Mesendoderm (in vitro differentiated cells): ENCODE results near the gene TIMP1.

Experiments
- DNase-seq: peaks from one replicate; pipeline ENCODE4 v3.0.0; 2013
- H2AK5ac ChIP-seq: 2 replicates; pipeline ENCODE4 v1.6.1; 2013; ENCODE audit warnings: low read length, inconsistent platforms
- H2BK120ac ChIP-seq: 2 replicates; pipeline ENCODE4 v1.6.1; 2013; ENCODE audit warnings: low read depth, mild to moderate bottlenecking, low read length, moderate library complexity, mixed read lengths
- H2BK15ac ChIP-seq: replicated peaks from 2 replicates; pipeline ENCODE4 v1.6.1; 2013; ENCODE audit warnings: low read depth, mild to moderate bottlenecking, moderate library complexity
- H2BK5ac ChIP-seq: 2 replicates; pipeline ENCODE4 v1.6.1; 2013; ENCODE audit warnings: low read length, inconsistent platforms
- H3K18ac ChIP-seq: 2 replicates; pipeline ENCODE4 v1.6.1; 2013; ENCODE audit warnings: mild to moderate bottlenecking, low read length, mixed read lengths
- H3K23ac ChIP-seq: one replicate; pipeline ENCODE4 v1.6.1; 2013; ENCODE audit warnings: low read length
- H3K27ac ChIP-seq: 2 replicates; pipeline ENCODE4 v1.5.1; 2013; ENCODE audit warnings: low read depth, mild to moderate bottlenecking, inconsistent platforms, low read length, moderate library complexity
- H3K27me3 ChIP-seq: 2 replicates; pipeline ENCODE4 v1.6.1; 2013; ENCODE audit warnings: low read length, control low read depth, mild to moderate bottlenecking, inconsistent platforms; ENCODE audit not compliant: insufficient read depth, poor library complexity
- H3K36me3 ChIP-seq: 2 replicates; pipeline ENCODE4 v1.6.1; 2013; ENCODE audit warnings: low read length, inconsistent platforms; ENCODE audit not compliant: control insufficient read depth, insufficient read depth
- H3K4ac ChIP-seq: one replicate; pipeline ENCODE4 v1.6.1; 2013; ENCODE audit warnings: low read depth, mild to moderate bottlenecking, low read length, moderate library complexity
- H3K4me1 ChIP-seq: 2 replicates; pipeline ENCODE4 v1.6.1; 2013; ENCODE audit warnings: low read depth, low read length, inconsistent platforms; ENCODE audit not compliant: control insufficient read depth
- H3K4me2 ChIP-seq: 2 replicates; pipeline ENCODE4 v1.6.1; 2013; ENCODE audit warnings: low read length
- H3K4me3 ChIP-seq: 2 replicates; pipeline ENCODE4 v1.5.1; 2013; ENCODE audit warnings: mild to moderate bottlenecking, low read length
- H3K56ac ChIP-seq: one replicate; pipeline ENCODE4 v1.6.1; 2013; ENCODE audit warnings: low read length
- H3K79me1 ChIP-seq: 2 replicates; pipeline ENCODE4 v1.6.1; 2013; ENCODE audit warnings: low read length, inconsistent platforms
- H3K79me2 ChIP-seq: 2 replicates; pipeline ENCODE4 v1.6.1; 2013; ENCODE audit warnings: mild to moderate bottlenecking, low read length; ENCODE audit not compliant: control insufficient read depth, insufficient read depth
- H3K9ac ChIP-seq: 2 replicates; pipeline ENCODE4 v1.6.1; 2013; ENCODE audit warnings: low read length, inconsistent platforms
- H4K5ac ChIP-seq: one replicate; pipeline ENCODE4 v1.6.1; 2013; ENCODE audit warnings: low read length
- H4K8ac ChIP-seq: one replicate; pipeline ENCODE4 v1.6.1; 2013; ENCODE audit warnings: low read depth, mild to moderate bottlenecking, control low read depth, low read length, moderate library complexity
- WGBS: extraction: QIAGEN DNeasy Blood & Tissue Kit; methylation state at CpG from one replicate; pipeline ENCODE4 v1.1.7; 2013; ENCODE audit warnings: low lambda C conversion rate, missing lambda C conversion rate; ENCODE audit not compliant: insufficient coverage; ENCODE audit errors: extremely low coverage; 5-methylcytosine and 5-hydroxymethylcytosine counted together

The TIMP1 gene

DNA sequence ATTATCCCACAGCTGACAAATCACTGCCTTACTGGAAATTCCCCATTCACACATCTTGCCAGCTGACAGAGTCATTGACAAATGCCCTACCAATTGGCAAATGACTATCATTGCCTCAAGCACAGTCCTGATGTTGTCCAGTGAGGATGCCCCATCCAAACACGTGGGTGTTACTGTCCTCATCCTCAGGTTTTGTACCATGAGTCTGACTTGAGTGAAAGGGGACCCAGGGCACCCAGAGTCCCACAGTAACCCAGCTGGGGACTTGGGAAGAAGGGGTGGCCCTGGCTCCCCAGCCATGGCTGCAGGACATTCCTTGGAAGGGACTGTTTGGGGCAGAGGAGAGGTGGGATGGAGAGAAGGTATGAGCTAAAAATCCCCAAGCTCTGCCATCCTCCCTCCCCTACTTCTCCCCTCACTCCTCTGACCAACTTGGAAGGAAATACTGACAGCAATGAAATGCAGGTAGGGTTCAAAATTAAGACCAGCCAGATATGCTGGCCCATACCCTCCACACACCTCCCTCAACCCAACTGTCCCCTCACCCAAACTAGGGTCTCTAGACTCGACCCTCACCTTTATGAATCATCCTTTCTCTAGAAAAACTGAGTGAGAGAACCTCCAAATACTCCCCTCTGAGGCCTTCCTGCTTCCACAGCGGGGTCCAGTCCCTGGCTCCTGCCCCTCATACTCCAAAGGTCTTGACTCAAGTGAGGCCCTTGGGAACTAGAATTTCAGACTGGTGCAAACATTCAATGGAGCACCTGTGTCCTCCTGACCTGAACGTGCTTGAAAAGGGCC lies 5.1 kb downstream of the TIMP1 start:
- no peaks in the 10 kb centered on the region for H3K4me1 ChIP-seq

GRCh38 chrX:47587906-47588735 lies 5.9 kb downstream of the TIMP1 start:
- H2BK5ac ChIP-seq, result no peak overlapping the region
- H2AK5ac ChIP-seq, result no peak overlapping the region
- DNase-seq, result no peak
- no peaks in the 10 kb centered on the region for H3K4me1 ChIP-seq
- no peaks in the 10 kb centered on the region for H3K27me3 ChIP-seq
- H3K56ac ChIP-seq, result no peak overlapping the region
- H3K27ac ChIP-seq, result no peak overlapping the region
- H3K4ac ChIP-seq, result no peak overlapping the region
- no peak overlapping the region for H4K5ac ChIP-seq
- H3K4me2 ChIP-seq, result no peak overlapping the region
- H3K4me3 ChIP-seq, result no peak overlapping the region
- H2BK15ac ChIP-seq, result no peak overlapping the region
- no CpG with 5 or more reads among the region's 16 CpGs for WGBS
- H2BK120ac ChIP-seq, result no peak overlapping the region
- H3K36me3 ChIP-seq, result no peaks in the 10 kb centered on the region
- no peaks in the 10 kb centered on the region for H3K79me2 ChIP-seq
- H4K8ac ChIP-seq, result no peak overlapping the region
- H3K18ac ChIP-seq, result no peak overlapping the region
- no peak overlapping the region for H3K23ac ChIP-seq
- no peaks in the 10 kb centered on the region for H3K79me1 ChIP-seq
- H3K9ac ChIP-seq, result no peak overlapping the region

More for the DNA sequence above, 5.1 kb downstream of the TIMP1 start:
- no peak overlapping the region for H3K4me3 ChIP-seq
- no peak overlapping the region for H4K8ac ChIP-seq
- no peak overlapping the region for H2BK15ac ChIP-seq
- no peak overlapping the region for H2BK5ac ChIP-seq
- H3K4me2 ChIP-seq, result no peak overlapping the region
- no peak overlapping the region for H3K9ac ChIP-seq
- H3K18ac ChIP-seq, result no peak overlapping the region
- H3K27me3 ChIP-seq, result no peaks in the 10 kb centered on the region
- H3K56ac ChIP-seq, result no peak overlapping the region
- H3K4ac ChIP-seq, result no peak overlapping the region
- no peaks in the 10 kb centered on the region for H3K79me1 ChIP-seq
- no peak overlapping the region for H2AK5ac ChIP-seq
- no peak overlapping the region for H3K27ac ChIP-seq
- H3K23ac ChIP-seq, result no peak overlapping the region
- no peak for DNase-seq
- no CpG with 5 or more reads among the region's 4 CpGs for WGBS
- H4K5ac ChIP-seq, result no peak overlapping the region
- no peaks in the 10 kb centered on the region for H3K36me3 ChIP-seq
- H3K79me2 ChIP-seq, result no peaks in the 10 kb centered on the region
- H2BK120ac ChIP-seq, result no peak overlapping the region

GRCh38 chrX:47590984-47591383 lies 8.7 kb downstream of the TIMP1 start:
- H3K4me2 ChIP-seq, result no peak overlapping the region
- no peak overlapping the region for H3K56ac ChIP-seq
- H4K5ac ChIP-seq, result no peak overlapping the region
- H3K4me3 ChIP-seq, result no peak overlapping the region
- H3K4ac ChIP-seq, result no peak overlapping the region
- no peak overlapping the region for H2BK5ac ChIP-seq
- no peak overlapping the region for H3K9ac ChIP-seq
- no peak overlapping the region for H3K27ac ChIP-seq
- no peak overlapping the region for H2BK120ac ChIP-seq
- no peak overlapping the region for H3K18ac ChIP-seq
- no peaks in the 10 kb centered on the region for H3K27me3 ChIP-seq
- no peak overlapping the region for H2BK15ac ChIP-seq
- no peaks in the 10 kb centered on the region for H3K79me1 ChIP-seq
- no peaks in the 10 kb centered on the region for H3K4me1 ChIP-seq
- DNase-seq, result no peak
- WGBS, result no CpG with 5 or more reads among the region's 5 CpGs
- no peak overlapping the region for H4K8ac ChIP-seq
- no peaks in the 10 kb centered on the region for H3K79me2 ChIP-seq
- no peaks in the 10 kb centered on the region for H3K36me3 ChIP-seq
- H3K23ac ChIP-seq, result no peak overlapping the region
- no peak overlapping the region for H2AK5ac ChIP-seq

- WGBS, result no CpG with 5 or more reads among the region's 4 CpGs
- Histone ChIP-seq H3K27ac (no peak overlapping the region), H3K23ac (no peak overlapping the region), H3K4me1 (no peaks in the 10 kb centered on the region), H2BK15ac (no peak overlapping the region), H4K8ac (no peak overlapping the region), H3K56ac (no peak overlapping the region), H3K79me2 (no peaks in the 10 kb centered on the region), H2BK120ac (no peak overlapping the region), H3K27me3 (no peaks in the 10 kb centered on the region), H2AK5ac (no peak overlapping the region), H3K36me3 (no peaks in the 10 kb centered on the region), H3K79me1 (no peaks in the 10 kb centered on the region), H3K4ac (no peak overlapping the region), H3K4me3 (no peak overlapping the region), H3K9ac (no peak overlapping the region), H3K4me2 (no peak overlapping the region), H4K5ac (no peak overlapping the region), H3K18ac (no peak overlapping the region), H2BK5ac (no peak overlapping the region)
- no peak for DNase-seq
Observed at GRCh38 chrX:47593522-47593921, 11.3 kb downstream of the TIMP1 start.

DNA sequence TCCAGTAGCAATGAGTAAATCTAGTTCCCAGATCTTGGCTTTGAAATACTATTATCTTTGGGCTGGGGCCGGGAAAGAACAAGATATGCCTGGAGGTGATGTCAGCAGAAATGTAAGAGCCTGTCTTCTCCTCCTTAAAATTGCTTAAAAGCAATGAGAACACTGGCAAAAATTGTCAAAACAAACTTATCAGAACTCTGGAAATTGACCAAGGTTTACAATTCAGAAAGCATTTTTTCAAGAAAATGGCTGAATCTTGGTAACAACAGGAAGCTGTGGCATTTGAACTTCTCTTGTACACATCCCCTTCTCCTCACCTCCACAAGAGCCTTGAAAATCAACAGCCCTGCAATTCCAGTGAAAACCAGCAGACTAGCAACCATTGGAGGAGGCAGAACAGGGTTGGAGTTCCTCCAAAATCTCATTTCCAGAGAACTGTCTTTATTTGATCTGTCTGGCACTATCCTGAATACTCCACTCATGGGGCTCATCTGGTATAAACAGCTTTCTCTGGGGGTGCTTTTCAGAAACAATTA lies 13.5 kb downstream of the TIMP1 start:
- Histone ChIP-seq H3K27me3 (no peaks in the 10 kb centered on the region), H3K4ac (no peak overlapping the region), H3K27ac (no peak overlapping the region), H2BK5ac (no peak overlapping the region), H2AK5ac (no peak overlapping the region), H3K36me3 (no peaks in the 10 kb centered on the region), H4K8ac (no peak overlapping the region), H2BK120ac (no peak overlapping the region), H3K23ac (no peak overlapping the region), H3K18ac (no peak overlapping the region), H3K4me2 (no peak overlapping the region), H3K79me1 (no peaks in the 10 kb centered on the region), H3K4me1 (no peaks in the 10 kb centered on the region), H3K4me3 (no peak overlapping the region), H3K56ac (no peak overlapping the region), H2BK15ac (no peak overlapping the region), H4K5ac (no peak overlapping the region), H3K9ac (no peak overlapping the region), H3K79me2 (no peaks in the 10 kb centered on the region)
- whole genome bisulfite sequencing, result no CpG with 5 or more reads among the region's 1 CpG
- no peak for DNase-seq
